Spinal cord (tissue), 10 donors: ENCODE data around the gene CACNA1G. TPM values are rescaled to one million over a fixed set of nuclear protein-coding genes. Genes with fewer than 3 reads are reported as not detected.

Experiments
- DNase-seq, 6 donors: peaks; one replicate each; pipeline versions ENCODE4 v3.0.0 to v3.0.0-alpha.2; 2013 to 2015; ENCODE audit warnings: low spot score in 6 of 6, low read depth in 4 of 6
- H3K27ac ChIP-seq: one replicate; pipeline ENCODE4 v1.5.1; 2013; ENCODE audit warnings: low read depth, low read length, control low read depth
- H3K27me3 ChIP-seq: one replicate; pipeline ENCODE4 v1.6.1; 2013; ENCODE audit warnings: low read length; ENCODE audit not compliant: control insufficient read depth, insufficient read depth
- H3K36me3 ChIP-seq: one replicate; pipeline ENCODE4 v1.6.1; 2013; ENCODE audit warnings: low read length; ENCODE audit not compliant: control insufficient read depth, insufficient read depth
- H3K4me1 ChIP-seq: one replicate; pipeline ENCODE4 v1.6.1; 2013; ENCODE audit warnings: low read length; ENCODE audit not compliant: control insufficient read depth, insufficient read depth
- H3K4me3 ChIP-seq: one replicate; pipeline ENCODE4 v1.5.1; 2013; ENCODE audit warnings: low read depth, low read length, control low read depth
- H3K9me3 ChIP-seq: one replicate; pipeline ENCODE4 v1.6.1; 2013; ENCODE audit warnings: low read length; ENCODE audit not compliant: control insufficient read depth, insufficient read depth
- WGBS: methylation state at CpG from one replicate; pipeline ENCODE4 v1.1.5; 2013; ENCODE audit warnings: missing lambda C conversion rate; ENCODE audit not compliant: insufficient coverage; 5-methylcytosine and 5-hydroxymethylcytosine counted together
- polyA plus RNA-seq, 2 donors: library from polyadenylated mRNA; unstranded; fragments of 120-200 nt; gene quantifications; one replicate each; pipeline ENCODE4 v1.2.1, GENCODE V29; 2013; ENCODE audit not compliant: insufficient read length in 2 of 2
- total RNA-seq, 2 donors: library from RNA; depleted of rRNA in 1 of 2; stranded (reverse); fragments of 120-200 nt in 1 of 2; fragments of >200 nt in 1 of 2; gene quantifications; one replicate each; pipeline versions ENCODE4 v1.2.3 to v1.2.4, GENCODE V29; 2013 to 2014
- donor health status: healthy.

The CACNA1G gene
- total and polyA plus RNA-seq, 4 donors, result 10.6 to 37.6 (median 23.2) TPM

- Histone ChIP-seq H3K9me3 (no peaks in the 10 kb centered on the region), H3K36me3 (peaks cover 64% of the 10 kb centered on the region), H3K4me3 (no peak overlapping the region), H3K4me1 (peaks cover 80% of the 10 kb centered on the region), H3K27ac (no peak overlapping the region), H3K27me3 (no peaks in the 10 kb centered on the region)
- 25% methylated on average over 10 of the region's 18 CpGs for WGBS
- peak in 2 of 6 donors; percentile 62 to 66 for DNase-seq
Observed at GRCh38 chr17:50588391-50589049, 28.0 kb downstream of the CACNA1G start.

- Histone ChIP-seq H3K4me1 (peaks cover 83% of the 10 kb centered on the region), H3K9me3 (no peaks in the 10 kb centered on the region), H3K36me3 (peaks cover 64% of the 10 kb centered on the region), H3K4me3 (no peak overlapping the region), H3K27ac (peak overlapping the region; percentile 30), H3K27me3 (no peaks in the 10 kb centered on the region)
- DNase-seq, result peak in 2 of 6 donors; percentile 67 to 70
- 36% methylated on average over 10 of the region's 10 CpGs for WGBS
Observed at GRCh38 chr17:50589095-50589705, 28.7 kb downstream of the CACNA1G start.

GRCh38 chr17:50590946-50591737, 30.6 kb downstream of the CACNA1G start:
- Histone ChIP-seq H3K27ac (no peak overlapping the region), H3K4me3 (no peak overlapping the region), H3K36me3 (peaks cover 60% of the 10 kb centered on the region), H3K4me1 (peaks cover 79% of the 10 kb centered on the region), H3K27me3 (no peaks in the 10 kb centered on the region), H3K9me3 (no peaks in the 10 kb centered on the region)
- WGBS, result 96% methylated on average over 22 of the region's 24 CpGs
- no peak for DNase-seq

- peaks cover 68% of the 10 kb centered on the region for H3K36me3 ChIP-seq
- peaks cover 60% of the 10 kb centered on the region for H3K4me1 ChIP-seq
- H3K27ac ChIP-seq, result no peak overlapping the region
- H3K4me3 ChIP-seq, result no peak overlapping the region
- DNase-seq, result peak in 2 of 6 donors; percentile 78 to 90
- no peaks in the 10 kb centered on the region for H3K27me3 ChIP-seq
- H3K9me3 ChIP-seq, result no peaks in the 10 kb centered on the region
- WGBS, result 11% methylated on average over 8 of the region's 10 CpGs
Observed at GRCh38 chr17:50593321-50593720, 32.8 kb downstream of the CACNA1G start.

GRCh38 chr17:50594128-50594823, 33.8 kb downstream of the CACNA1G start:
- peaks cover 69% of the 10 kb centered on the region for H3K36me3 ChIP-seq
- no peak overlapping the region for H3K4me3 ChIP-seq
- DNase-seq, result peak in 1 of 6 donors; percentile 73
- H3K4me1 ChIP-seq, result peaks cover 51% of the 10 kb centered on the region
- 37% methylated on average over 2 of the region's 11 CpGs for WGBS
- H3K27ac ChIP-seq, result no peak overlapping the region
- H3K27me3 ChIP-seq, result no peaks in the 10 kb centered on the region
- H3K9me3 ChIP-seq, result no peaks in the 10 kb centered on the region

GRCh38 chr17:50594892-50595291, 34.4 kb downstream of the CACNA1G start:
- H3K4me1 ChIP-seq, result peaks cover 45% of the 10 kb centered on the region
- WGBS, result 62% methylated on average over 14 of the region's 21 CpGs
- DNase-seq, result no peak
- peaks cover 72% of the 10 kb centered on the region for H3K36me3 ChIP-seq
- H3K27me3 ChIP-seq, result no peaks in the 10 kb centered on the region
- no peak overlapping the region for H3K27ac ChIP-seq
- no peak overlapping the region for H3K4me3 ChIP-seq
- H3K9me3 ChIP-seq, result no peaks in the 10 kb centered on the region

GRCh38 chr17:50596191-50597037, 35.9 kb downstream of the CACNA1G start:
- Histone ChIP-seq H3K27me3 (no peaks in the 10 kb centered on the region), H3K36me3 (peaks cover 72% of the 10 kb centered on the region), H3K4me1 (peaks cover 31% of the 10 kb centered on the region), H3K27ac (no peak overlapping the region), H3K9me3 (no peaks in the 10 kb centered on the region), H3K4me3 (no peak overlapping the region)
- WGBS, result 63% methylated on average over 23 of the region's 34 CpGs
- no peak for DNase-seq

- Histone ChIP-seq H3K27ac (no peak overlapping the region), H3K4me1 (peaks cover 28% of the 10 kb centered on the region), H3K27me3 (no peaks in the 10 kb centered on the region), H3K36me3 (peaks cover 76% of the 10 kb centered on the region), H3K4me3 (no peak overlapping the region), H3K9me3 (no peaks in the 10 kb centered on the region)
- no peak for DNase-seq
- no CpG with 5 or more reads among the region's 5 CpGs for whole genome bisulfite sequencing
Observed at GRCh38 chr17:50598487-50598886, 38.0 kb downstream of the CACNA1G start.

GRCh38 chr17:50599606-50600005, 39.1 kb downstream of the CACNA1G start:
- Histone ChIP-seq H3K9me3 (no peaks in the 10 kb centered on the region), H3K4me1 (peaks cover 27% of the 10 kb centered on the region), H3K27me3 (no peaks in the 10 kb centered on the region), H3K36me3 (peaks cover 77% of the 10 kb centered on the region), H3K27ac (no peak overlapping the region), H3K4me3 (no peak overlapping the region)
- no peak for DNase-seq
- 95% methylated on average over 13 of the region's 15 CpGs for WGBS
